ENCODE data around the gene TSC22D2. TPM values are rescaled to one million over a fixed set of nuclear protein-coding genes. Genes with fewer than 3 reads are reported as not detected.
"Not testable (repeated sequence)": the region's sequence is repeated elsewhere in the genome, so short reads cannot be mapped to it uniquely, and the experiment has no call there.

TSC22D2 gene
- total and polyA plus RNA-seq, 12 donors: 11.8 to 73.1 (median 28.7) TPM

DNA sequence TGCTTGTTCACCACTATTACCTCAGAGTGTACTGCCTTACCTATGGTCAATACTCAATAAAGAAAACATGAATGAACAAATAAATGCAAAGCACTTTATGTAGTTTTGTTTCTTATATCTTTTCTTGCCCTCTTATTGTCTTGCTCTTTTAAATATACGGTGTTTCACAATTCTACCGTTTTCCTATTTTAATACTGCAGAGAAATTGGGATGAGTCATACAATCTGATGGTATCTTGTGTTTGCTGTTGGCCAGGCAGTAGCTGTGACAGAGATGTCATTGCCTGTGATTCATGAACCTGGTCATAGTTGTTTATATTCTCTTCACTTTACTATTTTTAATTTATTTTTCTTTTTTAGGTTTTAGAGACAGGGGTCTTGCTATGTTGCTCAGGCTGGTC, 89.9 kb downstream of the TSC22D2 start:
- Histone ChIP-seq H3K9me3 (peaks cover 0 to 6% (median 0%) of the 10 kb centered on the region in 11 donors), H3K4me1 (peaks cover 0 to 10% (median 0%) of the 10 kb centered on the region in 9 donors), H3K4me3 (no peak overlapping the region), H3K27ac (no peak overlapping the region), H3K36me3 (no peaks in the 10 kb centered on the region), H3K27me3 (no peaks in the 10 kb centered on the region)
- 72 to 81% methylated on average over 2 of the region's 2 CpGs for WGBS, 2 donors
- intact Hi-C loops (cut with DNase I): loop anchor here (2.0 to 10.0 kb wide), 11 partner anchors 83 to 561 kb away; no protein-coding TSS in a partner anchor
- DNase-seq (no peak), ATAC-seq (no peak)
- TF ChIP-seq, protein P1, sequence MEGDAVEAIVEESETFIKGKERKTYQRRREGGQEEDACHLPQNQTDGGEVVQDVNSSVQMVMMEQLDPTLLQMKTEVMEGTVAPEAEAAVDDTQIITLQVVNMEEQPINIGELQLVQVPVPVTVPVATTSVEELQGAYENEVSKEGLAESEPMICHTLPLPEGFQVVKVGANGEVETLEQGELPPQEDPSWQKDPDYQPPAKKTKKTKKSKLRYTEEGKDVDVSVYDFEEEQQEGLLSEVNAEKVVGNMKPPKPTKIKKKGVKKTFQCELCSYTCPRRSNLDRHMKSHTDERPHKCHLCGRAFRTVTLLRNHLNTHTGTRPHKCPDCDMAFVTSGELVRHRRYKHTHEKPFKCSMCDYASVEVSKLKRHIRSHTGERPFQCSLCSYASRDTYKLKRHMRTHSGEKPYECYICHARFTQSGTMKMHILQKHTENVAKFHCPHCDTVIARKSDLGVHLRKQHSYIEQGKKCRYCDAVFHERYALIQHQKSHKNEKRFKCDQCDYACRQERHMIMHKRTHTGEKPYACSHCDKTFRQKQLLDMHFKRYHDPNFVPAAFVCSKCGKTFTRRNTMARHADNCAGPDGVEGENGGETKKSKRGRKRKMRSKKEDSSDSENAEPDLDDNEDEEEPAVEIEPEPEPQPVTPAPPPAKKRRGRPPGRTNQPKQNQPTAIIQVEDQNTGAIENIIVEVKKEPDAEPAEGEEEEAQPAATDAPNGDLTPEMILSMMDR (IDR thresholded peaks at IDR 0.05): no peak

DNA sequence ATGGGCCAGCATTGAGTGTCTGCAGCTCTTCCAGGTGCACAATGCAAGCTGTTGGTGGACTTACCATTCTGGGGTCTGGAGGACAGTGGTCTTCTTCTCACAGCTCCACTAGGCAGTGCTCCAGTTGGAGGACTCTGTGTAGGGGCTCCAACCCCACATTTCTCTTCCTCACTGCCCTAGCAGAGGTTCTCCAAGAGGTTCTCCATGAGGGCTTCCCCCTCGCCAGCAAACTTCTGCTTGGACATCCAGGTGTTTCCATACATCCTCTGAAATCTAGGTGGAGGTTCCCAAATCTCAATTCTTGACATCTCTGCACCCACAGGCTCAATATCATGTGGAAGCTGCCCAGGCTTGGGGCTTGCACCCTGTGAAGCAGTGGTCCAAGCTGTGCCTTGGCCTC, 92.9 kb downstream of the TSC22D2 start:
- H3K4me1 ChIP-seq; H3K27ac ChIP-seq; H3K36me3 ChIP-seq; H3K27me3 ChIP-seq; H3K9me3 ChIP-seq; ATAC-seq; H3K4me3 ChIP-seq; intact Hi-C loops (cut with DNase I); DNase-seq: not testable (repeated sequence)
- WGBS, 2 donors: 86 to 100% methylated on average over 1 of the region's 1 CpG

DNA sequence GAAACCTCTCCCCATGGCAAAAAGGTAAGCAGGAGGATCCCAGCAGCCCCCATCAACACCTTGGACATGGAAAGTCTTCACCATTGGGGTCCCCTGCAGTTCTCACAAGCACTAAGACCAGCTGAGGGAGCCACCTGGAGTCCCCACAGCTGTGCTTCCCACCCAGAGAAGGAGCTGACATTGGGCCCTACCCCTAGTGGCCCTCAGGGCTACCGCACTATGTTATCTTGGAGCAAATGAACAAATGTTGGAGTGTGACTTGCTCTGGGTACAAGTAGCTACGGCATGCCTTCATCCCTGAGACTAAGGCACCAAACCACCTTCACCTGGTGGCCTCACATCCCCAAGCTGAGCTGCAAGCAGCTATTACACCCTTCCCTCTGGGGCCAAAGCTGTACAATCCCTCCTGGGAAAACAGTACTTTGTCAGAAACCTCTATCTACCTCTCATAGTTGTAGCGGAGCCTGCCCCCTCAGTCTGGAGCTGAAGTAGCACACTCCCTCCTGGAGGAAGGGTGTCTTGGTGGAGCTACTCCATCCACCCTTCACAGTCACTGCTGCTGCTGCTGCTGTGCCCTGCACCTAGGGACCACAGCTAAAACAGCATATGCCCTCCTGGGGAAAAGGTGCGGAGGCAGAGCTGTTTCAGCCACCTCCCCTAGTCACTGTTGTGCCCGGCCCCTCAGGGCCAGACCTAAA, 95.5 kb downstream of the TSC22D2 start:
- H3K4me3 ChIP-seq: no peak overlapping the region
- TF ChIP-seq, protein P1 (IDR thresholded peaks at IDR 0.05): no peak
- peaks cover 0 to 12% (median 0%) of the 10 kb centered on the region in 11 donors for H3K9me3 ChIP-seq
- DNase-seq: no peak
- no peak for ATAC-seq
- H3K27me3 ChIP-seq: no peaks in the 10 kb centered on the region
- intact Hi-C loops (cut with DNase I): no loop called here
- H3K36me3 ChIP-seq: no peaks in the 10 kb centered on the region
- no peaks in the 10 kb centered on the region for H3K4me1 ChIP-seq
- WGBS, 2 donors: 84 to 87% methylated on average over 5 of the region's 5 CpGs
- H3K27ac ChIP-seq: no peak overlapping the region

DNA sequence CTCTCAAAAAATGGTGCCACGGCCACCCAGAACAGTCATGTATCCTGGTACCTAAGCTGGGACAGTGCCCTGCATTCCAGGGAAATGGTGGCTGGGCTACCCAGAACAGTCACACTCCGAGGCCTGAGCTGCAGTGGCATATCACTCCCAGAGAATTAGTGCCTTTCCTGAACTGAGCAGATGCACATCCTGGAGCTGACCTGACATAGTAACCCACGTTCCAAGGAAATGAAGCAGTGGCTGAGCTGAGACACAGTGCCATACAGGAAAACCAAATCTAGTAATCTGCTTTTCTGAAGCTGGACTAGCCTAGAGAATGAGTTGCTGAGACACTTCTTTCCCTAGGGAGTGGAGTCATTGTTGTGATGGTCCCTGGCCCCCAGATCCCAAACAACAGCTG, 96.4 kb downstream of the TSC22D2 start:
- no peaks in the 10 kb centered on the region for H3K27me3 ChIP-seq
- H3K9me3 ChIP-seq: peaks cover 0 to 12% (median 0%) of the 10 kb centered on the region in 11 donors
- H3K4me3 ChIP-seq: no peak overlapping the region
- DNase-seq: no peak
- ATAC-seq: no peak
- H3K4me1 ChIP-seq: no peaks in the 10 kb centered on the region
- TF ChIP-seq, protein P1 (IDR thresholded peaks at IDR 0.05): no peak
- 75 to 81% methylated on average over 3 of the region's 3 CpGs for WGBS, 2 donors
- intact Hi-C loops (cut with DNase I): no loop called here
- no peaks in the 10 kb centered on the region for H3K36me3 ChIP-seq
- H3K27ac ChIP-seq: no peak overlapping the region

DNA sequence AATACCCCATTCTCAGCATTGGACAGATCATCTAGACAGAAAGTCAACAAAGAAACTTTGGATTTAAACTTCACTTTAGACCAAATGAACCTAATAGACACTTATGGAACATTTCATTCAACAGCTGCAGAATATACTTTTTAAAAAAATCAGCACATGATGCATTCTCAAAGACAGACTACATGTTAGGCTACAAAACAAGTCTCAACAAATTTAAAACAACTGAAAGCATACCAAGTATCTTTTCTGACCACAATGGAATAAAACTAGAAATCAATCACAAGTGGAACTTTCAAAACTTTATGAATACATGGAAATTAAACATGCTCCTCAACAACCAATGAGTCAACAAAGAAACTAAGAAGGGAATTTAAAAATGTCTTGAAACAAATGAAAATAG, 100.3 kb downstream of the TSC22D2 start:
- Histone ChIP-seq H3K4me1 (no peaks in the 10 kb centered on the region), H3K4me3 (no peak overlapping the region), H3K27me3 (no peaks in the 10 kb centered on the region), H3K9me3 (peaks cover 0 to 12% (median 0%) of the 10 kb centered on the region in 11 donors), H3K27ac (no peak overlapping the region), H3K36me3 (no peaks in the 10 kb centered on the region)
- ATAC-seq (no peak), DNase-seq (no peak)
- intact Hi-C loops (cut with DNase I): no loop called here
- TF ChIP-seq, protein P1 (IDR thresholded peaks at IDR 0.05): no peak
